CD4-positive, alpha-beta T cell treated with Interleukin-6 for 4 hours (primary cell): ENCODE results near the gene EPSTI1.

ENCODE experiments used
- DNase-seq: peaks from one replicate; pipeline ENCODE4 v3.0.0-alpha.2; 2020; ENCODE audit warnings: mixed read lengths

Gene EPSTI1

DNA sequence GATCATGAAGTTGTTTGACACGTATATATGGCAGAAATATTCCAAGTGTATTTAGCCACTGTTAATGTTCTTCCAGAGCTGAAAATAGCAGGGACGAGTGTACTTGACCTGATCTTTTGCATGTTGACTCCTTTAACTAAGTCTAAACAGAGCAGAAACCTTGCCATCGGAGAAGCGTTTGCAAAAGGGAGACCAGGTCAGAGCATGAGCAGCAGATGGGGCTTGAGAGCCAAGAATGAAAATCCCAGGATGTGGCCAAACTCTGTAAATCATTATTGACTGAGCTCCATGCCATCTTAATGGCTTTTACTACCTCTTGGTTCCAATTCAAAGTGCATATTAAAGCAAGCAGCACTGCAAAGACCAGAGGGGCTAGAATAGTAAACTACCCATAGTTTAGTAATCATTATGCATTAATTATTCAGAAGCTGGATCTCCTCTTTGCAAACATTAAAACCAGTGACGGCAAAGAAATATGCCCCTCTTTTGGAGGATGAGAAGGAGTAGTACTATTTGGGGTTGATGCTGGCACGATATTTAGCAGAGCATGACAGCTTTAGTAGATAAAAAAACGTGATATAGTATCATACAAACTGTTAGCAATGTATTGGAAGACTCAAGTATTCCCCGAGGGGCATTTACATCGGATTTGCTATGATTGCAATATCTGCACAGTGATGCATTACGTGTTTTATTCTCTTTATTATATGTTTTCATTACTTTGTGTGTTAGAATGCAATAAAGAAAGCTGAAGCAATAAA, 154.9 kb downstream of the EPSTI1 start:
- DNase-seq: no peak
